SK-N-SH (cell line): ENCODE data around the gene SART1. TPM values are rescaled to one million over a fixed set of nuclear protein-coding genes. Genes with fewer than 3 reads are reported as not detected.
A peak's percentile ranks its signal among the peaks of the same experiment; 100 is the strongest.

Experiments used
- CTCF ChIA-PET: fragments of 300-600, 350-600 bp; formaldehyde crosslinking; extraction: SDS; loops from one replicate; lab custom pipeline; 2021; lab: Yijun Ruan, JAX
- POLR2A ChIA-PET: fragments of 350-600 bp; sonication (Branson Sonifier 250); formaldehyde crosslinking; extraction: SDS; loops from one replicate; lab custom pipeline; 2020; ENCODE audit warnings: antibody characterized with exemption, inconsistent platforms; lab: Yijun Ruan, JAX
- DNase-seq: peaks from one replicate; pipeline ENCODE4 v3.0.0; 2012
- H2AFZ ChIP-seq: fragments of 200-600 bp; sonication (generic); 2 replicates; pipeline ENCODE4 v1.8.1; 2016; ENCODE audit warnings: antibody characterized with exemption, mild to moderate bottlenecking, low read depth
- H3F3A ChIP-seq: fragments of 200-600 bp; sonication (generic); replicated peaks from 2 replicates; pipeline ENCODE3; 2016; ENCODE audit warnings: antibody characterized with exemption, mild to moderate bottlenecking; ENCODE audit not compliant: insufficient read depth
- H3K27ac ChIP-seq, 2 experiments: fragments of 200-500 bp in 1 of 2; fragments of 200-600 bp in 1 of 2; sonication (Bioruptor generic) in 1 of 2; sonication (generic), shearing (Covaris generic) in 1 of 2; 2 replicates each; pipeline versions ENCODE4 v1.5.1 to v1.6.1; 2014 to 2016; ENCODE audit warnings: low read depth in 2 of 2, inconsistent platforms in 1 of 2, low read length in 1 of 2, mild to moderate bottlenecking in 1 of 2, mixed read lengths in 1 of 2
- H3K27me3 ChIP-seq: fragments of 200-600 bp; sonication (generic), shearing (Covaris generic); 2 replicates; pipeline ENCODE4 v1.6.1; 2016; ENCODE audit warnings: mixed run types; ENCODE audit not compliant: insufficient read depth
- H3K36me3 ChIP-seq, 2 experiments: fragments of 200-500 bp in 1 of 2; fragments of 200-600 bp in 1 of 2; sonication (Bioruptor generic) in 1 of 2; sonication (generic) in 1 of 2; replicated peaks in 1 of 2; 2 replicates each; pipeline versions ENCODE3 to v1.5.1; 2014 to 2016; ENCODE audit warnings: low read length in 1 of 2, mild to moderate bottlenecking in 1 of 2; ENCODE audit not compliant: insufficient read depth in 2 of 2, control insufficient read depth in 1 of 2
- H3K4me1 ChIP-seq, 2 experiments: fragments of 200-500 bp in 1 of 2; fragments of 200-600 bp in 1 of 2; sonication (Bioruptor generic) in 1 of 2; sonication (generic), shearing (Covaris generic) in 1 of 2; 2 replicates each; pipeline versions ENCODE4 v1.5.1 to v1.6.1; 2014 to 2016; ENCODE audit warnings: low read depth in 1 of 2, low read length in 1 of 2, mixed run types in 1 of 2; ENCODE audit not compliant: insufficient read depth in 2 of 2, control insufficient read depth in 1 of 2
- H3K4me2 ChIP-seq: fragments of 200-600 bp; sonication (generic), shearing (Covaris generic); 2 replicates; pipeline ENCODE4 v1.6.1; 2017; ENCODE audit warnings: mixed run types
- H3K4me3 ChIP-seq, 2 experiments: fragments of 200-500 bp in 1 of 2; fragments of 200-600 bp in 1 of 2; sonication (Bioruptor generic) in 1 of 2; sonication (generic), shearing (Covaris generic) in 1 of 2; 2 replicates each; pipeline versions ENCODE4 v1.5.1 to v1.8.1; 2014 to 2016; ENCODE audit warnings: low read depth in 2 of 2, inconsistent platforms in 1 of 2, low read length in 1 of 2, mild to moderate bottlenecking in 1 of 2, mixed read lengths in 1 of 2, moderate library complexity in 1 of 2
- H3K79me2 ChIP-seq: fragments of 200-600 bp; sonication (generic); 2 replicates; pipeline ENCODE4 v1.8.1; 2017; ENCODE audit warnings: mild to moderate bottlenecking; ENCODE audit not compliant: insufficient read depth
- H3K9ac ChIP-seq: fragments of 200-600 bp; sonication (generic); 2 replicates; pipeline ENCODE4 v1.6.1; 2017; ENCODE audit warnings: mixed run types
- H3K9me2 ChIP-seq: fragments of 200-600 bp; sonication (generic); 2 replicates; pipeline ENCODE4 v1.6.1; 2017; ENCODE audit warnings: mixed run types
- H3K9me3 ChIP-seq: fragments of 200-600 bp; sonication (generic); 2 replicates; pipeline ENCODE4 v1.6.1; 2017; ENCODE audit warnings: mixed run types, mild to moderate bottlenecking, moderate library complexity
- H4K20me1 ChIP-seq: fragments of 200-600 bp; sonication (generic); 2 replicates; pipeline ENCODE4 v1.6.1; 2017; ENCODE audit warnings: mild to moderate bottlenecking, mixed run types; ENCODE audit not compliant: insufficient read depth
- CHD2 ChIP-seq: fragments of 150-350 bp; IDR thresholded peaks from 2 replicates; pipeline ENCODE4 v1.6.1; 2018; ENCODE audit warnings: low read length; ENCODE audit not compliant: partially characterized antibody
- ELF1 ChIP-seq: IDR thresholded peaks from 2 replicates; pipeline ENCODE4 v1.4.0; 2012
- FOXJ3 ChIP-seq: sonication (generic); formaldehyde crosslinking; IDR thresholded peaks from 2 replicates; pipeline ENCODE4 v1.5.1; 2020; ENCODE audit warnings: mild to moderate bottlenecking, missing genetic modification reagents
- FOXM1 ChIP-seq: IDR thresholded peaks from 2 replicates; pipeline ENCODE4 v1.4.0; 2012; ENCODE audit warnings: low read depth, mild to moderate bottlenecking
- GABPA ChIP-seq: IDR thresholded peaks from 2 replicates; pipeline ENCODE4 v1.4.0; 2012; ENCODE audit warnings: low read depth, mild to moderate bottlenecking
- IRF3 ChIP-seq: fragments of 150-350 bp; IDR thresholded peaks from 2 replicates; pipeline ENCODE4 v1.6.1; 2016; ENCODE audit warnings: mild to moderate bottlenecking, low read depth, low read length
- MXI1 ChIP-seq: IDR thresholded peaks from 2 replicates; pipeline ENCODE4 v1.6.1; 2012; ENCODE audit warnings: mild to moderate bottlenecking, low read depth, low read length, improper control_type of control experiment
- NFIC ChIP-seq: IDR thresholded peaks from 2 replicates; pipeline ENCODE4 v1.4.0; 2012; ENCODE audit warnings: borderline replicate concordance
- NRF1 ChIP-seq: IDR thresholded peaks from 2 replicates; pipeline ENCODE4 v1.6.1; 2012; ENCODE audit warnings: low read depth, mild to moderate bottlenecking, low read length
- REST ChIP-seq: IDR thresholded peaks from 2 replicates; pipeline ENCODE4 v1.6.1; 2012; ENCODE audit warnings: mild to moderate bottlenecking, low read depth, low read length, moderate library complexity
- RXRA ChIP-seq: IDR thresholded peaks from 2 replicates; pipeline ENCODE4 v1.4.0; 2012; ENCODE audit warnings: low read depth, mild to moderate bottlenecking, borderline replicate concordance
- SIN3A ChIP-seq: IDR thresholded peaks from 2 replicates; pipeline ENCODE4 v1.6.1; 2012; ENCODE audit warnings: low read depth, mild to moderate bottlenecking, low read length, moderate library complexity, borderline replicate concordance
- SMC3 ChIP-seq: IDR thresholded peaks from 2 replicates; pipeline ENCODE4 v1.6.1; 2012; ENCODE audit warnings: low read depth, low read length, improper control_type of control experiment
- TAF1 ChIP-seq: IDR thresholded peaks from 2 replicates; pipeline ENCODE4 v1.6.1; 2012; ENCODE audit warnings: low read depth, mild to moderate bottlenecking, low read length, moderate library complexity, borderline replicate concordance
- TCF12 ChIP-seq: IDR thresholded peaks from 2 replicates; pipeline ENCODE4 v1.4.0; 2012
- USF1 ChIP-seq: IDR thresholded peaks from 2 replicates; pipeline ENCODE4 v1.4.0; 2012; ENCODE audit warnings: low read depth, borderline replicate concordance
- USF2 ChIP-seq: fragments of 150-350 bp; IDR thresholded peaks from 2 replicates; pipeline ENCODE4 v1.6.1; 2017; ENCODE audit warnings: antibody characterized with exemption, low read length, low read depth, borderline replicate concordance
- YY1 ChIP-seq: IDR thresholded peaks from 2 replicates; pipeline ENCODE4 v1.4.0; 2012; ENCODE audit warnings: low read depth, mild to moderate bottlenecking
- WGBS: methylation state at CpG from one replicate; pipeline ENCODE4 v1.1.6; 2017; ENCODE audit warnings: low lambda C conversion rate; 5-methylcytosine and 5-hydroxymethylcytosine counted together
- polyA plus RNA-seq, 3 experiments: library from polyadenylated mRNA; depleted of rRNA; stranded (reverse); fragments of >200 nt; gene quantifications; 2 replicates each; pipeline ENCODE4 v1.2.3, GENCODE V29; 2012
- TF ChIP-seq, protein P1 (sequence below): IDR thresholded peaks from 2 replicates; pipeline ENCODE4 v1.4.0; 2012; ENCODE audit warnings: low read depth

The SART1 gene
- polyA plus RNA-seq, 1 of the 3 experiments (the other 2 are of a cell fraction), result 73.6 TPM

DNA sequence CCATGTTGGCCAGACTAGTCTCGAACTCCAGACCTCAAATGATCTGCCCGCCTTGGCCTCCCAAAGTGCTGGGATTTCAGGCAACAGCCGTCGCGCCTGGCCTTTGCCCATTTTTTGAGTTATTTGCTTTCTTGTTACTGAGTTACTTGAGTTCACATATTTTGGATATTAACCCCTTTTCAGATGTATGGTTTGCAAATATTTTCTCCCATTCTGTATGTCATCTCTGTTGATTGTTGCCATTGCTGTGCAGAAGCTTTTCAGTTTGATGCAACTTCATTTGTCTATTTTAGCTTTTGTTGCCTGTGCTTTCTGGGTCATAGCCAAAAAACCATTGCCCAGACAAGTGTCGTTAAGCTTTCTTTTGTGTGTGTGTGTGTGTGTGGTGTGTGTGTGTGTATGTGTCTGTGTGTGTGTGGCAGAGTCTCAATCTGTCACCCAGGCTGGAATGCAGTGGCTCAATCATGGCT, 9.4 kb upstream of the SART1 start:
- WGBS, result 76% methylated on average over 6 of the region's 6 CpGs
- Histone ChIP-seq H3K4me1 (no peaks in the 10 kb centered on the region; a peak in 1 of 4 replicates), H3K79me2 (no peaks in the 10 kb centered on the region), H3K36me3 (no peaks in the 10 kb centered on the region), H2AFZ (no peak overlapping the region), H3K9me3 (no peaks in the 10 kb centered on the region), H4K20me1 (no peaks in the 10 kb centered on the region), H3K27ac (no peak overlapping the region), H3K27me3 (no peaks in the 10 kb centered on the region), H3K9ac (no peak overlapping the region), H3K9me2 (no peaks in the 10 kb centered on the region), H3K4me2 (no peak overlapping the region), H3K4me3 (no peak overlapping the region), H3F3A (peaks cover 3% of the 10 kb centered on the region)
- no peak for TF ChIP-seq NRF1
- no peak for TF ChIP-seq NFIC
- ChIA-PET CTCF (no interaction called here), POLR2A (no interaction called here)
- DNase-seq, result no peak

DNA sequence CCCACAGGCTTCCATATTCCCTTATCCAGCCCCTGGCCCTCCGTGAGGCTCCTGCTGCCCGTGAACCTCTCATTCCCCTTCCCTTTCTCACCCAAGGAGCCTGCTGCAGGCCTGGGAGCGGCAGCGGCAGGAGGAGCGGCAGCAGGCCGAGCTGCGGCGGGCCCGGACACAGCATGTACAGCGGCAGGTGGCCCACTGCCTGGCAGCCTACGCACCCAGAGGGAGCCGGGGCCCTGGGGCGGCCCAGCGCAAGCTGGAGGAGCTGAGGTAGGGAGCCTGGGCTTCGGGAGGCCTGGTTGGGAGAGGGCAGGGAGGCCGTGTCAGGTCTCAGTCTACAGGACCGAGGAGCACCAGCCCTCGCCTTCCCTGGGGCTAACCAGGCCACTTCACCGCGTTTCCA, 8.1 kb upstream of the SART1 start:
- Histone ChIP-seq H3K4me1 (no peaks in the 10 kb centered on the region; a peak in 1 of 4 replicates), H3K9ac (no peak overlapping the region), H3K79me2 (no peaks in the 10 kb centered on the region), H3K27me3 (no peaks in the 10 kb centered on the region), H3K36me3 (no peaks in the 10 kb centered on the region), H3K4me3 (no peak overlapping the region), H3F3A (peaks cover 3% of the 10 kb centered on the region), H2AFZ (no peak overlapping the region), H3K27ac (no peak overlapping the region), H3K9me2 (no peaks in the 10 kb centered on the region), H4K20me1 (no peaks in the 10 kb centered on the region), H3K9me3 (no peaks in the 10 kb centered on the region), H3K4me2 (no peak overlapping the region)
- DNase-seq, result peak; percentile 48
- TF ChIP-seq USF2 (no peak), USF1 (no peak), MXI1 (no peak), SMC3 (no peak), IRF3 (no peak), SIN3A (no peak), REST (no peak), YY1 (no peak), TAF1 (no peak), GABPA (no peak), FOXM1 (no peak), FOXJ3 (CRISPR knock-in tag) (no peak), NRF1 (no peak), RXRA (no peak), TCF12 (no peak), ELF1 (no peak), NFIC (no peak), CHD2 (no peak)
- TF ChIP-seq, protein P1, sequence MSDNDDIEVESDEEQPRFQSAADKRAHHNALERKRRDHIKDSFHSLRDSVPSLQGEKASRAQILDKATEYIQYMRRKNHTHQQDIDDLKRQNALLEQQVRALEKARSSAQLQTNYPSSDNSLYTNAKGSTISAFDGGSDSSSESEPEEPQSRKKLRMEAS, result no peak
- ChIA-PET CTCF (interaction anchor here (0.6 to 2.1 kb wide), 4 partner anchors 12 to 209 kb away, joined by 3 to 5 read pairs (median 4); partner anchors contain the start of gene FIBP), POLR2A (no interaction called here)
- 91% methylated on average over 13 of the region's 20 CpGs for WGBS
